K562 (cell line): ENCODE results near the gene ZDHHC14. TPM values are rescaled to one million over a fixed set of nuclear protein-coding genes. Genes with fewer than 3 reads are reported as not detected.

Source experiments
- ATAC-seq: fragments of 200-7000 bp; cut with Tn5 transposase; 3 replicates; pipeline ENCODE4 v1.9.1; 2020; ENCODE audit warnings: moderate library complexity
- BruUV-seq: library from RNA; stranded (reverse); fragments of 400-500 nt; replicated peaks from 2 replicates; lab custom pipeline; 2021; lab: Mats Ljungman, UMichigan
- CTCF ChIA-PET: fragments of 300-600 bp; formaldehyde crosslinking; extraction: SDS; loops from one replicate; lab custom pipeline; 2021; ENCODE audit warnings: low intra/inter-chr PET ratio; lab: Yijun Ruan, JAX
- POLR2A ChIA-PET: fragments of 300-600, 350-650 bp; sonication (Branson Sonifier 250); formaldehyde crosslinking; extraction: SDS; loops from one replicate; lab custom pipeline; 2021; ENCODE audit warnings: antibody characterized with exemption, inconsistent platforms; lab: Yijun Ruan, JAX
- DNase-seq, 4 experiments: peaks; one replicate each; pipeline versions ENCODE4 v3.0.0 to v3.0.0-alpha.2; 2011 to 2018; ENCODE audit warnings: low spot score in 3 of 4, mixed read lengths in 3 of 4; ENCODE audit errors: extremely low read depth in 1 of 4
- FAIRE-seq: peaks from 2 replicates; lab custom pipeline; 2011; peaks lifted over from hg19 to GRCh38; lab: Jason Lieb, UNC
- H2AFZ ChIP-seq: 2 replicates; pipeline ENCODE4 v1.6.0; 2011; ENCODE audit warnings: low read depth, low read length, control low read depth, inconsistent platforms
- H3K27ac ChIP-seq: fragments of 200-600 bp; 3 replicates; pipeline ENCODE4 v1.8.0; 2011; ENCODE audit warnings: low read depth, mild to moderate bottlenecking, control low read depth, inconsistent platforms, low read length, moderate library complexity, mixed read lengths; ENCODE audit errors: extremely low read depth
- H3K27me3 ChIP-seq, 2 experiments: fragments of 300-600 bp in 1 of 2; 2 replicates in 1 of 2; 3 replicates in 1 of 2; pipeline versions ENCODE4 v1.6.0 to v1.8.0; 2011; ENCODE audit warnings: inconsistent platforms in 2 of 2, low read length in 2 of 2, mild to moderate bottlenecking in 1 of 2, mixed read lengths in 1 of 2, moderate library complexity in 1 of 2; ENCODE audit not compliant: control insufficient read depth in 2 of 2, insufficient read depth in 2 of 2
- H3K36me3 ChIP-seq: fragments of 300-600 bp; 3 replicates; pipeline ENCODE4 v1.8.0; 2011; ENCODE audit warnings: mild to moderate bottlenecking, low read length, inconsistent platforms; ENCODE audit not compliant: control insufficient read depth, insufficient read depth
- H3K4me1 ChIP-seq, 2 experiments: fragments of 200-600 bp in 1 of 2; replicated peaks in 1 of 2; 2 replicates in 1 of 2; 3 replicates in 1 of 2; pipeline versions ENCODE4 v1.5.1 to v1.8.0; 2011; ENCODE audit warnings: inconsistent platforms in 2 of 2, low read length in 2 of 2, mild to moderate bottlenecking in 1 of 2, mixed read lengths in 1 of 2, moderate library complexity in 1 of 2; ENCODE audit not compliant: control insufficient read depth in 2 of 2, insufficient read depth in 2 of 2
- H3K4me2 ChIP-seq: 2 replicates; pipeline ENCODE4 v1.6.1; 2011; ENCODE audit warnings: low read length, control low read depth, inconsistent platforms, mixed read lengths; ENCODE audit not compliant: insufficient read depth
- H3K4me3 ChIP-seq: fragments of 200-600 bp; sonication (generic), shearing (Covaris generic); 2 replicates; pipeline ENCODE4 v1.5.1; 2016; ENCODE audit warnings: control low read depth, inconsistent platforms
- H3K79me2 ChIP-seq: fragments of 200-600 bp; 3 replicates; pipeline ENCODE4 v1.8.0; 2011; ENCODE audit warnings: low read length, inconsistent platforms; ENCODE audit not compliant: control insufficient read depth, insufficient read depth
- H3K9ac ChIP-seq, 2 experiments: 2 replicates each; pipeline versions ENCODE4 v1.6.0 to v1.6.1; 2011; ENCODE audit warnings: low read depth in 2 of 2, low read length in 2 of 2, control low read depth in 1 of 2, inconsistent platforms in 1 of 2, mild to moderate bottlenecking in 1 of 2, mixed read lengths in 1 of 2; ENCODE audit not compliant: insufficient read depth in 1 of 2
- H3K9me1 ChIP-seq: one replicate; pipeline ENCODE4 v1.6.0; 2011; ENCODE audit warnings: inconsistent platforms, mild to moderate bottlenecking, low read length, moderate library complexity; ENCODE audit not compliant: control insufficient read depth, insufficient read depth
- H3K9me3 ChIP-seq: replicated peaks from 2 replicates; pipeline ENCODE4 v1.5.1; 2011; ENCODE audit warnings: low read depth, low read length, inconsistent platforms; ENCODE audit not compliant: control insufficient read depth, insufficient read depth
- H4K20me1 ChIP-seq: replicated peaks from 2 replicates; pipeline ENCODE4 v1.6.1; 2011; ENCODE audit warnings: low read length, inconsistent platforms, mixed read lengths; ENCODE audit not compliant: control insufficient read depth, insufficient read depth
- BCOR ChIP-seq: fragments of 450-650 bp; IDR thresholded peaks from 2 replicates; pipeline ENCODE4 v1.6.1; 2016
- CHAMP1 ChIP-seq: fragments of 450-650 bp; IDR thresholded peaks from 2 replicates; pipeline ENCODE4 v1.6.1; 2016; ENCODE audit warnings: mild to moderate bottlenecking
- FOXM1 ChIP-seq, 2 experiments: fragments of 450-650 bp in 1 of 2; sonication (generic) in 1 of 2; formaldehyde crosslinking in 1 of 2; IDR thresholded peaks; 2 replicates each; pipeline versions ENCODE4 v1.6.1 to v1.9.0; 2017 to 2022; ENCODE audit warnings: low read depth in 2 of 2, mild to moderate bottlenecking in 2 of 2, missing genetic modification reagents in 1 of 2, moderate library complexity in 1 of 2
- IRF2 ChIP-seq: sonication (generic); formaldehyde crosslinking; IDR thresholded peaks from 2 replicates; pipeline ENCODE4 v1.8.1; 2022; ENCODE audit warnings: mild to moderate bottlenecking, missing genetic modification reagents
- KLF1 ChIP-seq: fragments of 450-650 bp; IDR thresholded peaks from 2 replicates; pipeline ENCODE4 v1.6.1; 2016; ENCODE audit warnings: missing genetic modification characterization, missing compliant biosample characterization
- PHF8 ChIP-seq: fragments of 200-600 bp; sonication (generic); IDR thresholded peaks from 2 replicates; pipeline ENCODE4 v1.6.1; 2012; ENCODE audit warnings: mixed run types, mild to moderate bottlenecking, inconsistent platforms, low read length, moderate library complexity, borderline replicate concordance
- STAT5A ChIP-seq: IDR thresholded peaks from 2 replicates; pipeline ENCODE4 v1.6.1; 2012; ENCODE audit warnings: low read length, inconsistent platforms, borderline replicate concordance
- TAL1 ChIP-seq: fragments of 450-650 bp; IDR thresholded peaks from 2 replicates; pipeline ENCODE4 v1.6.1; 2016; ENCODE audit warnings: mild to moderate bottlenecking
- TRIM28 ChIP-seq: fragments of 450-650 bp; IDR thresholded peaks from 2 replicates; pipeline ENCODE4 v1.6.1; 2017
- VEZF1 ChIP-seq: fragments of 200-800 bp; sonication (Bioruptor generic); IDR thresholded peaks from 2 replicates; pipeline ENCODE4 v1.6.1; 2017; ENCODE audit warnings: missing genetic modification characterization, missing compliant biosample characterization
- ZC3H11A ChIP-seq: IDR thresholded peaks from 2 replicates; pipeline ENCODE4 v1.6.1; 2012; ENCODE audit warnings: low read depth, low read length, improper control_type of control experiment
- ZNF274 ChIP-seq: IDR thresholded peaks from 2 replicates; pipeline ENCODE4 v1.6.1; 2011; ENCODE audit warnings: low read depth, mild to moderate bottlenecking, low read length, moderate library complexity, borderline replicate concordance
- WGBS: fragments of 100-300 bp; shearing (Covaris generic); methylation state at CpG from one replicate; pipeline ENCODE4 v1.1.6; 2016; ENCODE audit warnings: low coverage, mixed read lengths; ENCODE audit not compliant: insufficient coverage; ENCODE audit errors: missing lambda C conversion rate; 5-methylcytosine and 5-hydroxymethylcytosine counted together
- in situ Hi-C: fragments of 300-500 bp; cut with MboI; formaldehyde crosslinking; loops from 4 replicates; pipeline ENCODE4 v1.15.0; 2018; ENCODE audit warnings: inconsistent platforms, mixed read lengths
- intact Hi-C: fragments of 100-400 bp; cut with micrococcal nuclease; formaldehyde crosslinking; loops from 2 replicates; pipeline ENCODE4 v1.14.2; 2022
- polyA plus RNA-seq, 8 experiments: library from polyadenylated mRNA; depleted of rRNA in 4 of 8; stranded (reverse) in 5 of 8; unstranded in 3 of 8; fragments of >200 nt; fragmentation: Nextera tagmentation in 2 of 8; fragmentation: Illumina TruSeq in 1 of 8; extraction: Ambion mirVana in 2 of 8; extraction: Trizol in 1 of 8; gene quantifications; 2 replicates each; pipeline versions ENCODE4 v1.2.1 to v1.2.3, GENCODE V29; 2011 to 2014; ENCODE audit warnings: inconsistent platforms in 1 of 8, missing spikeins in 1 of 8
- total RNA-seq, 7 experiments: library from RNA; depleted of rRNA in 6 of 7; stranded (reverse); fragments of >200 nt in 6 of 7; fragmentation: Illumina TruSeq in 2 of 7; extraction: Trizol in 2 of 7; gene quantifications; 2 replicates each; pipeline versions ENCODE4 v1.2.1 to v1.2.3, GENCODE V29; 2011 to 2021; ENCODE audit warnings: low replicate concordance in 1 of 7

The ZDHHC14 gene
- total and polyA plus RNA-seq, 9 of the 15 experiments (the other 6 are each of a cell fraction or from before 2014, with no cell fraction given), result 0.92 to 23.1 (median 13.8) TPM

- Histone ChIP-seq H3K79me2 (peaks cover 26% of the 10 kb centered on the region; the same call in 2 of the 3 replicates), H3K4me3 (no peak overlapping the region), H3K9me3 (no peaks in the 10 kb centered on the region), H3K4me1 (peaks cover 20 to 24% of the 10 kb centered on the region in 2 experiments)
- intact Hi-C loops, result no loop called here
- ATAC-seq (no peak), FAIRE-seq (no peak), DNase-seq (no peak)
- WGBS, result 52% methylated on average over 7 of the region's 7 CpGs
- no peak for TF ChIP-seq VEZF1 (CRISPR knock-in tag)
- TF ChIP-seq BCOR, result no peak
- no peak for TF ChIP-seq IRF2 (CRISPR knock-in tag)
- TF ChIP-seq CHAMP1, result no peak
- TF ChIP-seq KLF1 (tag), result no peak
- no peak; the same call in 1 of the 2 replicates for TF ChIP-seq TAL1
- TF ChIP-seq ZNF274, result no peak
- no peak for TF ChIP-seq TRIM28
- no peak for TF ChIP-seq FOXM1 (IDR thresholded peaks at IDR 0.05; ENCODE audit: low read depth)
- TF ChIP-seq FOXM1 (CRISPR knock-in tag; IDR thresholded peaks at IDR 0.05; ENCODE audit: low read depth), result no peak
- TF ChIP-seq PHF8, result no peak
- TF ChIP-seq STAT5A, result no peak
- no peak for TF ChIP-seq ZC3H11A
- TF ChIP-seq, all 486 proteins: peak for 0
- H3K27me3 ChIP-seq, result no peaks in the 10 kb centered on the region
- H3K9ac ChIP-seq, result no peak overlapping the region; a peak in 1 of 4 replicates
- no TSS peak for BruUV-seq
- POLR2A ChIA-PET, result no interaction called here
- no peak overlapping the region for H3K4me2 ChIP-seq
- H4K20me1 ChIP-seq, result peaks cover 7% of the 10 kb centered on the region; the same call in 1 of the 2 replicates
- no peak overlapping the region for H3K27ac ChIP-seq
- H2AFZ ChIP-seq, result no peak overlapping the region
- H3K36me3 ChIP-seq, result no peaks in the 10 kb centered on the region; the same call in 2 of the 3 replicates
- in situ Hi-C loops, result no loop called here
- CTCF ChIA-PET, result no interaction called here
- H3K9me1 ChIP-seq, result peaks cover 4% of the 10 kb centered on the region
Measured at GRCh38 chr6:157427969-157428368, 47.0 kb downstream of the ZDHHC14 start.
